Effector memory CD8-positive, alpha-beta T cell (primary cell): ENCODE results near the gene TBC1D22A.

Source experiments
- ATAC-seq: fragments of 150-1000 bp; cut with Tn5 transposase; replicated peaks from 2 replicates; pipeline ENCODE4 v1.10.0; 2021; ENCODE audit warnings: mild to moderate bottlenecking, moderate library complexity
- DNase-seq, 3 experiments: peaks; one replicate each; pipeline ENCODE4 v3.0.0; 2021
- H3K27ac Mint-ChIP-seq, 2 donors: one replicate each; pipeline ENCODE4 v1.8.0; 2022; ENCODE audit warnings: mild to moderate bottlenecking in 2 of 2, mixed read lengths in 2 of 2, moderate library complexity in 2 of 2
- H3K27me3 Mint-ChIP-seq, 2 donors: one replicate each; pipeline ENCODE4 v1.8.0; 2022; ENCODE audit warnings: mixed read lengths in 2 of 2
- H3K36me3 Mint-ChIP-seq: one replicate; pipeline ENCODE4 v1.8.0; 2022; ENCODE audit warnings: mild to moderate bottlenecking, moderate library complexity, mixed read lengths; ENCODE audit not compliant: insufficient read depth
- H3K4me1 Mint-ChIP-seq, 2 donors: one replicate each; pipeline ENCODE4 v1.8.0; 2022; ENCODE audit warnings: low read depth in 2 of 2, mixed read lengths in 2 of 2
- H3K4me3 Mint-ChIP-seq, 2 donors: one replicate each; pipeline ENCODE4 v1.8.0; 2022; ENCODE audit warnings: mild to moderate bottlenecking in 2 of 2, mixed read lengths in 2 of 2, moderate library complexity in 2 of 2
- H3K9me3 Mint-ChIP-seq, 2 donors: one replicate each; pipeline ENCODE4 v1.8.0; 2022; ENCODE audit warnings: mixed read lengths in 2 of 2

TBC1D22A gene

DNA sequence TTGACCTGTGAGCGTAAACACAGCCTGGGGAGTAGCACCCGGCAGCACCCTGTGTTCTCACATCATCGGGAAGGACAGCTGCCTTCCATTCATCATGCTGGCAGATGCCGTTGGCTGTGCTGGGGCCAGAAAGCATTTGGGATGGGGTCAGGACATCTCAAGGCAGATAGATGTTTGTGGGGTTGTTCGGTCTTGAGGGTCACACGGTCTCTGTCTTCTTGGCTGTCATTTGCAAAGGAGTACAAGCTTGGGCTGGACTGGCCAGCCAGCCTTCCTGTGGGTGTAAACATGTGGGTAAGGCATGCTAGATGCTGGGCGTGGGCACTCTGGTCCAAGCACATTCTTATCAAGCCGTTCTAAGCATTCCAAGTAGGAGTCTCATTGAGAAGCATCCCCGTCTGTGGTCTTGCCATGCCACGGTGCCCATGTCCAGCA, 81.4 kb downstream of the TBC1D22A start:
- no peaks in the 10 kb centered on the region for H3K27me3 Mint-ChIP-seq
- peaks cover 11% of the 10 kb centered on the region for H3K36me3 Mint-ChIP-seq
- H3K4me3 Mint-ChIP-seq, result no peak overlapping the region
- no peaks in the 10 kb centered on the region for H3K9me3 Mint-ChIP-seq
- peaks cover 47 to 54% of the 10 kb centered on the region in 2 donors for H3K4me1 Mint-ChIP-seq
- H3K27ac Mint-ChIP-seq, result peak overlapping the region; percentile 19 to 28
- DNase-seq (no peak), ATAC-seq (no peak)

- no peaks in the 10 kb centered on the region for H3K9me3 Mint-ChIP-seq
- H3K36me3 Mint-ChIP-seq, result peaks cover 11% of the 10 kb centered on the region
- ATAC-seq, result no peak
Measured at GRCh38 chr22:46844606-46845210, 82.3 kb downstream of the TBC1D22A start.

GRCh38 chr22:46845296-46846149, 83.1 kb downstream of the TBC1D22A start:
- no peak overlapping the region for H3K4me3 Mint-ChIP-seq
- H3K9me3 Mint-ChIP-seq, result no peaks in the 10 kb centered on the region
- ATAC-seq (no peak), DNase-seq (no peak)
- peaks cover 56 to 59% of the 10 kb centered on the region in 2 donors for H3K4me1 Mint-ChIP-seq
- no peaks in the 10 kb centered on the region for H3K27me3 Mint-ChIP-seq
- H3K36me3 Mint-ChIP-seq, result peaks cover 15% of the 10 kb centered on the region
- peak overlapping the region in 1 of 2 donors; percentile 42 for H3K27ac Mint-ChIP-seq

More at GRCh38 chr22:46844606-46845210, 82.3 kb downstream of the TBC1D22A start:
- Mint-ChIP-seq H3K27ac (peak overlapping the region; percentile 28 to 42), H3K27me3 (no peaks in the 10 kb centered on the region), H3K4me3 (no peak overlapping the region), H3K4me1 (peaks cover 54 to 55% of the 10 kb centered on the region in 2 donors)
- DNase-seq, result no peak

DNA sequence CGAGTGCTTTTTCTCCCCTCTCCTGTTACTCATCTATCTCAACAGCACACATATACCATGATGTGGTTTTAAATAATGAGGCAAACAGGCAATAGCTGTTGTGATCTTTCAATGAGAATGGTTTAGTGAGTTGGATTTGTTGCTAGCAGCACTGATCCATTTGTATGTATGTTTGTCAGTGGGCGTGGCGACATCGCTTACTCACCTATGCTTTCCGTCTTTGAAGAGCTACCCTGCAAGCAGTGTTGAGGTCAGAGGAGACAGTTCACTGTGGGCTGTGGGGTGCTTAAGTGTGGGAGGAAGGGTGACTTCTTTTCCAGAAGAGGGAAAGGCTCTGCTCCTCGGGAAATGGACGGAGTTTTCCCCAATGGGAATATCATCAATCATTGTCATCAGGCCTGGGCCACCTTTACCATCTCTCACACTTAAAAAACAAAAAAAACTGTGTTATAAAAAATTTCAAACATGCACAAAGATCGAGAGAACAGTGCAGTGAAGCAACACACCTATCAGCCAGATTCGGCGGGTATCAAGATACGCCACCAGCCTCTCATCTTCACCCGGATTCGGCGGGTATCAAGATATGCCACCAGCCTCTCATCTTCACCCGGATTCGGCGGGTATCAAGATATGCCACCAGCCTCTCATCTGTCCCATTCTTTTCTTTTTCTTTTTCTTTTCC, 83.8 kb downstream of the TBC1D22A start:
- H3K27me3 Mint-ChIP-seq, result no peaks in the 10 kb centered on the region
- H3K4me1 Mint-ChIP-seq, result peaks cover 59% of the 10 kb centered on the region in 2 donors
- H3K36me3 Mint-ChIP-seq, result peaks cover 15% of the 10 kb centered on the region
- H3K27ac Mint-ChIP-seq, result peak overlapping the region in 1 of 2 donors; percentile 21
- no peaks in the 10 kb centered on the region for H3K9me3 Mint-ChIP-seq
- H3K4me3 Mint-ChIP-seq, result no peak overlapping the region
- ATAC-seq (no peak), DNase-seq (no peak)

GRCh38 chr22:46846832-46847355, 84.4 kb downstream of the TBC1D22A start:
- no peak for DNase-seq
- Mint-ChIP-seq H3K4me3 (no peak overlapping the region), H3K9me3 (no peaks in the 10 kb centered on the region), H3K27ac (peak overlapping the region in 1 of 2 donors; percentile 21), H3K4me1 (peaks cover 63 to 65% of the 10 kb centered on the region in 2 donors), H3K27me3 (no peaks in the 10 kb centered on the region), H3K36me3 (peaks cover 15% of the 10 kb centered on the region)
- ATAC-seq, result no peak

GRCh38 chr22:46848197-46848596, 85.7 kb downstream of the TBC1D22A start:
- H3K9me3 Mint-ChIP-seq, result no peaks in the 10 kb centered on the region
- H3K4me3 Mint-ChIP-seq, result no peak overlapping the region
- peaks cover 60 to 64% of the 10 kb centered on the region in 2 donors for H3K4me1 Mint-ChIP-seq
- ATAC-seq (no peak), DNase-seq (no peak)
- H3K27me3 Mint-ChIP-seq, result no peaks in the 10 kb centered on the region
- peaks cover 18% of the 10 kb centered on the region for H3K36me3 Mint-ChIP-seq
- H3K27ac Mint-ChIP-seq, result peak overlapping the region; percentile 21 to 36

- Mint-ChIP-seq H3K36me3 (peaks cover 18% of the 10 kb centered on the region), H3K4me1 (peaks cover 53 to 63% of the 10 kb centered on the region in 2 donors), H3K27ac (peak overlapping the region in 1 of 2 donors; percentile 46), H3K27me3 (no peaks in the 10 kb centered on the region), H3K4me3 (no peak overlapping the region), H3K9me3 (no peaks in the 10 kb centered on the region)
- no peak for ATAC-seq
- DNase-seq, result no peak
Measured at GRCh38 chr22:46849101-46849500, 86.7 kb downstream of the TBC1D22A start.

GRCh38 chr22:46849951-46850350, 87.5 kb downstream of the TBC1D22A start:
- Mint-ChIP-seq H3K4me1 (peaks cover 53 to 68% of the 10 kb centered on the region in 2 donors), H3K4me3 (no peak overlapping the region), H3K36me3 (peaks cover 15% of the 10 kb centered on the region), H3K9me3 (no peaks in the 10 kb centered on the region), H3K27ac (no peak overlapping the region), H3K27me3 (no peaks in the 10 kb centered on the region)
- ATAC-seq (no peak), DNase-seq (no peak)

DNA sequence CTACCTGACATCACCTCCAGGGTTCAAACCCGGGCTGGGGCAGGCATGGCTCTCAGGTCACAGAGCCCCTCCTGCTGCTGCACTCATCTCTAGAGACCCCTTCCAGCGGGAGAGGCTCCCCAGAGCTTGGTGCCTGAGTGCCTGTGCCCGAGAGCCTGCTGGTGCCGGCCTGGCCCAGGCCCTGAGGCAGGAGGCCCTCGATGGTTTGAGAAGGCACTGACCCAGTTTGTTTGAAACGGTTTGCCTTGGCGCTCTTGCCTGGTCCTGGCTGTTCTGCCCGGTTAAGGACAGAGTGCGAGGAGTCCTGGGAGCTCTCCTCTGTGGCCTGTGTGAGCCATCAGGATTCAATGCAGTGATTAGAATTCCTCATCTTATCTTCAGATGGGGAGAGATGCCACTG, 88.9 kb downstream of the TBC1D22A start:
- DNase-seq, result no peak
- Mint-ChIP-seq H3K9me3 (no peaks in the 10 kb centered on the region), H3K4me3 (no peak overlapping the region), H3K27ac (no peak overlapping the region), H3K27me3 (no peaks in the 10 kb centered on the region), H3K36me3 (peaks cover 10% of the 10 kb centered on the region), H3K4me1 (peaks cover 54 to 66% of the 10 kb centered on the region in 2 donors)
- ATAC-seq, result no peak

DNA sequence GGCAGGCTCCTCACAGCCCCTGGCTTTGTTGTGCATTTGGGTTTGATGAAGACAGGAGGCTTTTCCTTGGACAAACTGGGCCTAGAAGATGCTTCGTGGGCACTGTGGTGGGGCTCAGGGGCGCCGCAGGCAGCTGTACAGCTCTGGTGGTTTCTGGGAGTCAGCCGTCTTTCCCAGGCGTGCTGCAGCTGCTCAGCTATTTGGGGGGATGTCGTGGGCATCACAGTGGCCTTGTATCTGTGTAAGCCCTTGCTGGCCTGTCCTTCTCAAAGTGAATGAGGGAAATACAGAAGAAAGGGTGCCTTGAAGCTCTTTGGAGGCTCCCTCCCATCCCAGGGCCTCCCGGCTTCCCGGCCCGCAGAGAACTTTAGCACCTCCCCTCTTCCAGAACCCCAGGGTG, 89.5 kb downstream of the TBC1D22A start:
- Mint-ChIP-seq H3K27ac (no peak overlapping the region), H3K4me1 (peaks cover 55 to 65% of the 10 kb centered on the region in 2 donors), H3K27me3 (no peaks in the 10 kb centered on the region), H3K36me3 (peaks cover 7% of the 10 kb centered on the region), H3K4me3 (no peak overlapping the region), H3K9me3 (no peaks in the 10 kb centered on the region)
- DNase-seq (no peak), ATAC-seq (no peak)

GRCh38 chr22:46852771-46853170, 90.3 kb downstream of the TBC1D22A start:
- Mint-ChIP-seq H3K36me3 (peaks cover 7% of the 10 kb centered on the region), H3K4me1 (peaks cover 51 to 66% of the 10 kb centered on the region in 2 donors), H3K27me3 (no peaks in the 10 kb centered on the region), H3K4me3 (no peak overlapping the region), H3K9me3 (no peaks in the 10 kb centered on the region), H3K27ac (peak overlapping the region in 1 of 2 donors; percentile 54)
- DNase-seq, result no peak
- no peak for ATAC-seq

DNA sequence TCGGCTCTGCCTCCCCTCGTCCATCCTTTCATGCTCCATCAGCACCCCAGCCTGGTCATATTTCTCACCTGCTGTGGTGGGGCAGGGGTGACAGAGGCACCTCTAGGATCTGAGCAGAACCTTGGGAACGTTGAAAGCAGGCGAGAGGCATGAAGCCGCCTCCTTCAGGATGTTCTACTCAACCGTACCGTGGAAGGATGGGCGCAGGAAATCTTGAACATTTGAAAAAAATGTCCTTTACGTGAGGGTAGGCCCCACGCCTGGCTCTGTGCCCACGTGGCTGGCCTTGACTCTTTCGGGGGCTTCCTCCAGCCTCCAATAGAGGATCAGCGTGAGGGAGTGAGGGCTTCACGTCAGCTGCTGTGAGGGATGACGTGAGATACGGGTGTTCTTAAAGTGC, 90.7 kb downstream of the TBC1D22A start:
- Mint-ChIP-seq H3K27ac (no peak overlapping the region), H3K4me1 (peaks cover 47 to 66% of the 10 kb centered on the region in 2 donors), H3K27me3 (no peaks in the 10 kb centered on the region), H3K4me3 (no peak overlapping the region), H3K36me3 (peaks cover 7% of the 10 kb centered on the region), H3K9me3 (no peaks in the 10 kb centered on the region)
- DNase-seq (no peak), ATAC-seq (no peak)

- DNase-seq (no peak), ATAC-seq (no peak)
- Mint-ChIP-seq H3K27ac (peak overlapping the region in 1 of 2 donors; percentile 63), H3K4me3 (no peak overlapping the region), H3K9me3 (no peaks in the 10 kb centered on the region), H3K4me1 (peaks cover 44 to 69% of the 10 kb centered on the region in 2 donors), H3K36me3 (peaks cover 7% of the 10 kb centered on the region), H3K27me3 (no peaks in the 10 kb centered on the region)
Measured at GRCh38 chr22:46854125-46854870, 91.8 kb downstream of the TBC1D22A start.
